KMS-11 (cell line): ENCODE measurements around the gene ANKS6.

ENCODE experiments used
- H2AFZ ChIP-seq: fragments of 200-600 bp; sonication (generic); 2 replicates; pipeline ENCODE4 v1.6.1; 2016; ENCODE audit warnings: antibody characterized with exemption, mixed run types, low read depth
- H3K27ac ChIP-seq: fragments of 200-600 bp; sonication (generic); 2 replicates; pipeline ENCODE4 v1.6.1; 2016; ENCODE audit warnings: mild to moderate bottlenecking, mixed run types
- H3K27me3 ChIP-seq: fragments of 200-600 bp; sonication (generic); 2 replicates; pipeline ENCODE4 v1.6.1; 2017; ENCODE audit warnings: mild to moderate bottlenecking, low read depth, mixed run types, moderate library complexity; ENCODE audit not compliant: insufficient read depth
- H3K36me3 ChIP-seq: fragments of 200-600 bp; sonication (generic); 2 replicates; pipeline ENCODE4 v1.6.1; 2017; ENCODE audit warnings: mild to moderate bottlenecking, mixed run types; ENCODE audit not compliant: insufficient read depth
- H3K4me1 ChIP-seq: fragments of 200-600 bp; sonication (generic); 2 replicates; pipeline ENCODE4 v1.6.1; 2016; ENCODE audit warnings: mild to moderate bottlenecking, low read depth, mixed run types; ENCODE audit not compliant: poor library complexity, severe bottlenecking
- H3K4me2 ChIP-seq: fragments of 200-600 bp; sonication (generic); 2 replicates; pipeline ENCODE4 v1.7.0; 2016; ENCODE audit warnings: mild to moderate bottlenecking, mixed run types
- H3K4me3 ChIP-seq: fragments of 200-600 bp; sonication (generic); IDR thresholded peaks from 2 replicates; pipeline ENCODE4 v1.6.1; 2017; ENCODE audit warnings: low read depth, low read length, mixed read lengths; ENCODE audit not compliant: insufficient read depth
- H3K79me2 ChIP-seq: fragments of 200-600 bp; sonication (generic); 2 replicates; pipeline ENCODE4 v1.6.1; 2016; ENCODE audit warnings: low read depth, mixed run types; ENCODE audit not compliant: insufficient read depth
- H3K9ac ChIP-seq: fragments of 200-600 bp; sonication (generic); 2 replicates; pipeline ENCODE4 v1.6.1; 2016; ENCODE audit warnings: mild to moderate bottlenecking, mixed run types
- H4K20me1 ChIP-seq: fragments of 200-600 bp; sonication (generic); 2 replicates; pipeline ENCODE4 v1.6.1; 2016; ENCODE audit warnings: mild to moderate bottlenecking, mixed run types; ENCODE audit not compliant: insufficient read depth
- CTCF ChIP-seq: fragments of 200-600 bp; sonication (generic); conservative IDR thresholded peaks from 2 replicates; pipeline ENCODE4 v1.6.1; 2017; ENCODE audit warnings: low read depth, mild to moderate bottlenecking, antibody characterized with exemption, low read length, moderate library complexity, mixed read lengths

ANKS6 gene

GRCh38 chr9:98750364-98751060 lies 45.8 kb downstream of the ANKS6 start:
- Histone ChIP-seq H3K27ac (no peak overlapping the region), H3K36me3 (no peaks in the 10 kb centered on the region), H3K4me3 (no peak overlapping the region), H4K20me1 (no peaks in the 10 kb centered on the region), H3K4me2 (no peak overlapping the region), H3K4me1 (no peaks in the 10 kb centered on the region), H2AFZ (no peak overlapping the region), H3K79me2 (no peaks in the 10 kb centered on the region), H3K27me3 (no peaks in the 10 kb centered on the region), H3K9ac (no peak overlapping the region)
- TF ChIP-seq CTCF, result no peak

GRCh38 chr9:98747476-98747875 lies 48.9 kb downstream of the ANKS6 start:
- Histone ChIP-seq H2AFZ (no peak overlapping the region), H3K9ac (no peak overlapping the region), H3K27me3 (no peaks in the 10 kb centered on the region), H3K4me3 (no peak overlapping the region), H4K20me1 (no peaks in the 10 kb centered on the region), H3K4me2 (no peak overlapping the region), H3K79me2 (no peaks in the 10 kb centered on the region), H3K27ac (no peak overlapping the region), H3K4me1 (no peaks in the 10 kb centered on the region), H3K36me3 (no peaks in the 10 kb centered on the region)
- no peak for TF ChIP-seq CTCF

- Histone ChIP-seq H3K36me3 (no peaks in the 10 kb centered on the region), H3K27ac (no peak overlapping the region), H2AFZ (no peak overlapping the region), H4K20me1 (no peaks in the 10 kb centered on the region), H3K4me1 (no peaks in the 10 kb centered on the region), H3K4me3 (no peak overlapping the region), H3K79me2 (no peaks in the 10 kb centered on the region), H3K27me3 (no peaks in the 10 kb centered on the region), H3K9ac (no peak overlapping the region), H3K4me2 (no peak overlapping the region)
- TF ChIP-seq CTCF, result no peak
These were observed 50.9 kb downstream of the ANKS6 start for GRCh38 chr9:98745470-98745869.

GRCh38 chr9:98743818-98744611 lies 52.3 kb downstream of the ANKS6 start:
- no peaks in the 10 kb centered on the region for H3K79me2 ChIP-seq
- no peaks in the 10 kb centered on the region for H3K27me3 ChIP-seq
- no peak overlapping the region for H2AFZ ChIP-seq
- no peak for TF ChIP-seq CTCF
- no peak overlapping the region for H3K27ac ChIP-seq
- no peaks in the 10 kb centered on the region for H4K20me1 ChIP-seq
- no peaks in the 10 kb centered on the region for H3K4me1 ChIP-seq
- no peak overlapping the region for H3K9ac ChIP-seq
- no peak overlapping the region for H3K4me2 ChIP-seq
- no peak overlapping the region for H3K4me3 ChIP-seq
- no peaks in the 10 kb centered on the region for H3K36me3 ChIP-seq
